ENCODE measurements around the gene RIPK4.

The RIPK4 gene

DNA sequence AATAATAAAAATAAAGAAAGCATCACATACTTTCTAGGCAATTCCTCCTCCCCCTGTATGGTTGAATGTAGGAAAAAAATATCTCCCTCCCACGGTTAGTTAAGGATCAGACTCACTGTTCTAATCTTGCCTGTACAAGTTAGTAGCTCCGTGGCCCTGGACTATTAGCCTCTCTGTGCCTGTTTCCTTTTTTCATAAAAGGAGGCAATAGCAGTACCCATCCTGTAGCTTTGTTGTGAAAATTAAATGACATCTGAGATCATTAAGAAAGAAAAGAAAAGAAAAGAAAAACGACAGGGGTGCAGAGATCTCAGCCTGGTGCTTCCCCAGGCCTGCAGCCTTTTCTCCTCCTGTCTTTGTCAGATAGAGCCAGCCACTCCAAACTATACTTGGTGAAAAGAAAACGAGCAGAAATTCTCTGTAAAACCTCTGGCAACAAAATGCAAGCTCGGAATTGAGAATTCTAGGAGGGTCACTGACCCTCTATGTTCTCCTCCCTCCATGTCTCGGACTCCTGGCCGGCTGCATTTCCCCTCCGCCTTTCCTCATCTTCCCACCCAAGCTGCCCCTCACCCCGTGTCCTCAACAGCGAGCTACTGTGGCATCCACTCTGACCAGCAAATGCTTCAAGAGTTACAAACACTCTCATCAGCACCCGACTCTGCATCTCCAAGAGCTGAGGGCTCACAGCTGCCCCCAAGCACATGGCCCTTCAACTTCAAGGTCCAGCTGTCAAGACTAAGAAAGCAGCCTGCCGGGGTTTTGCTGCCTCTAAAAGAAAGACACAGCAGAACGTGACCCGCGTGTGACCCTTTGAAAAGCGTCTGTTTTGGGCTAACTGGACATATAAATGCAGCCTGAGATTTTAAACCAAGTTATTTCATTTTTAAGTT, 13.6 kb downstream of the RIPK4 start:
- DNase-seq (ENCODE audit: low read depth in 2 of 2), result no peak

DNA sequence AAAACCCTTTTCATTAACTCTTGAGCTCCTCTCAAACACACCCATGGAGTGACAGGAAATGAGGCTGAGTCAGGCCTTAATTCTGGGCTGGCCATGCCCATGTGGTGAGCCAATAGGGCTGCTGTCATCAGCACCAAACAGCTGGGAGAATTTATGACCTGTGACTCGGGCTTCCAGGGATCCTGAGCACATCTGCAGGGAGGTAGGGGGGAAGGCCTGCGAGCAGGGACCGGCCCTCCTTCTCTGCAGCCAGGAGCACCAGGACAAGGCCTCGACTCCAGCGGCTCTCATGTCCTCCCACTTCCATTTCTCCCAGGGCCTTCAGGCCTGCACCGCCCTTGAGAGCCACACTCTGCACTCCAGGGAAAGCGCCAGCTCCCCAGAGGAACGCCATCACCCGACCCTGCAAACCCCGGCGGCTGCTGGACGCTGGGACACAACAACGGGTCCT, 14.6 kb downstream of the RIPK4 start:
- no peak for DNase-seq (ENCODE audit: low read depth in 2 of 2)

DNA sequence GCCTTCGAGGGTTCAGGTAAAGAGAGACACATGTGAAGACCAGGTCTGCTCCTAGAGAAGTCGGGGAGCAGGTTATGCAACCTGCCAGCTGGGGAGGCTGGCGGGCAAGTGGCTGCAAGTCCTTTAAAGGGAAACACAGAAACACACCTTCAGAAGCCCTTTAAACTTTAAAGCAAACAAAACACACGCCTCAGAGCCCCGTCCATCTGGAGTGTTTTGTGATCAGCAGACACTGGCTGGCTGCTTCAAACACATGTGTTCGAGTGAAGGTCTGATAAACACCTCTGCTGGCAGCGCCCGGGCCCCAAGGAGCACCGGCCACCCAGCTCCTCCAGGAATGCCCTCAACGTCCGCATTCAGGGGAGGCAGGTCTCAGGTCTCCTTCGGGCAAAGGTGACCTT, 15.2 kb downstream of the RIPK4 start:
- DNase-seq (ENCODE audit: low read depth in 2 of 2), result no peak

DNA sequence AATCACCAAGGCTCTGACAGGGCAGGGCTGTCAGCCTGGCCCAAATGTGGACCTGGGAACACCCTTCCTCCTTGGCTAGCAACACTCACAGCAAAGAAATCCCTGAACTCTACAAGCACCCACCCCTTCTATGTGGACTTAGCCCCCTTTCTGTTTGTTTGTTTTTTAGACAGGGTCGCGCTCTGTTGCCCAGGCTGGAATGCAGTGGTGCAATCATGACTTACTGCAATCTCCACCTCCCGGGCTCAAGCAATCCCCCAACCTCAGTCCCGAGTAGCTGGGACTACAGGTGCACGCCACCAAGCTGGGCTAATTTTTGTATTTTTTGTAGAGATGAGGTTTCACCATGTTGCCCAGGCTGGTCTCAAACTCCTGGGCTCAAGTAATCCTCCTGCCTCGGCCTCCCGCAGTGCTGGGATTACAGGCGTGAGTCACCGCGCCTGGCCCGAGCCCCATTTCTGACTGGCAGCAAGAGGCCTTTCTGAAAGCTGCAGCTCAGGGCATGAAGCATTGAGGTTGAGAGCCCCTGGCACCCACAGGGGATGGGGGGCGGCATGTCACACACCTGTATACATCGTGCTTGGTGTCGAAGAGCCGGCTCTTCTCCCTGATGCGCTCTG, 16.2 kb downstream of the RIPK4 start:
- no peak for DNase-seq (ENCODE audit: low read depth in 2 of 2)

DNA sequence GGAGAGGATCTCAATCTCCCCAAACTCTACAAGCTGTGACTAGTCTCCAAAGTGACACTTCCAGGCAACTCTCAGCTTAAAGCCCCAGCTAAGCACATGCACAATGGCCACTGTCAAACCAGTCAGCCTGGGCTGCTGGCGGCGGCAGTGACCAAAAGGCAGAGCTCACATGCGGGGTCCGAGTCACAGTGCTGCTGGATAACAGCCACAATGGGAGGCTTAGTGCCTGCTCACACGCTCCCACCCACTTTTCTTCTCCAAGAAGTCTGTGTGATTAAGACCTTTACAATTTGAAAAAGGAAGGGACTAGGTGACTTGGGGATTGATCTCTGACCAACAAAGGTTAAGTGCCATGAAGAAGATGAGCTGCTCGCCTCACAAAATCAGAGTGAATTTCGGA, 16.8 kb downstream of the RIPK4 start:
- no peak for DNase-seq (ENCODE audit: low read depth in 2 of 2)

DNA sequence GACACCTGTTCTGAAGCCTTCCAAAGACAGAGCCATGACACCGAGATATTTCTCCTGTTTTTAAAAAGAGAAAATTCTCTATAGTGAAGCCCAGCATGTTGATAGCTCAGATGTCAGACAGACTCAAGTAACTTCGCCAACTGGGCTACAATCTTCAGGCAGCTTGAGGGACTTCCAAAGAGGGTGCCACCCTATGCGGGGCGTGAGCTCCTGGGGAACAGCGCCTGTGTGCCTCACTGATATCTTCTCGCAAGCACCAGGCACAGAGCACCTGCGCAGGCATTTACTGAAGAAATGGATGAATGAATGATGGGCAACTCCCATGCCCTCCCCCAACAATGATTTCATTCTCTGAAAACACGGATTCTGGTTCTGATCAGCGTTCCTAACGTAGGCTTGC, 17.6 kb downstream of the RIPK4 start:
- DNase-seq (ENCODE audit: low read depth in 2 of 2), result no peak

DNA sequence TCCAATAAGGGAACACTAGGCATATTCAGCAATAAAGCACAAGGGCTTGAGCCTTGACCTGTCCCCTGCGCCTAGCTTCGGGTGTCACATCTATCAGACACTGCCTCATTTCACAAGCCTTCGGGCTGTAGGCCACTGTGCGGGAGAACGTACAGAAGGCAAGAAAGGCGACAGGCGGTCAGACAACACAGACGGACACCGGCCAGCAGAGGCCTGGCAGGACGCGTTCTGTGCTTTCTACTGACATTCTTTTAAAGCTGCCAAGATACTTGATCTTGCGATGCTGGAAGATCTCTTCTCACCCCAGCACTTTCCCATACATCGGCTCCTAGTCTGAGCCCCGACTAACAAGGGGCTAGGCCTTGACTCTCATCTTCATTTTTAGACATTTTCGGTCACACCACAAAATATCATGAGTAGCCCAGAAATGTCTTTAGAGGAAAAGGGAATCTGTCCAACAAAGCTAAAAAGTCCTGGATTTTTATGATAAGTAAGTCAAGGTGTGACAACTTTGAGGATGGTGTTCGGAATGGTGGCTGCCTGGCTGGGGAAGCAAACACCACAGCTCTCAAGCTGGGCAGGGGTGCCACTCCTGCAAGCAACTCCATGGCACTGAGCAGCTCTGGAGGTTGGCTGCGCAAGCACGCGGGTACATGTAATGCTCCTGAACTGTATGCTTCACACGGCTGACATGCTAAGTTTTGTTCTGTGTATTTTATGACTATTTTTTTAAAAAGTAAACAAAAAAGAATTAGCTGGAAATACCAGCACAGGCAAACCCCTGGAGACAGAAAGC, 18.7 kb downstream of the RIPK4 start:
- no peak for DNase-seq (ENCODE audit: low read depth in 2 of 2)

DNA sequence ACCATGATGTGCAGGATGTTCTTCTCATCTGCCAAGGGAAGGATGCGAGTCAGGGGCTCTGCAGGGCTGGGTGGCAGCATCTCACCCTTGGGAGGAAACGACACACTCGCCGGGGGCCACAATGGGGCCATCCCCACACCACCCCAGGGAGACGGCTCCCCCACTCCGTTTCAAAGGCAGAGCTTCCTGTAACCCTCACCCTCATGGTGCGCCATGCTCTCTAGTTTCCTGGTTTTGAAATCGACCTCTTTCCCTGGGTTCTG, 20.2 kb downstream of the RIPK4 start:
- no peak for DNase-seq (ENCODE audit: low read depth in 2 of 2)

DNA sequence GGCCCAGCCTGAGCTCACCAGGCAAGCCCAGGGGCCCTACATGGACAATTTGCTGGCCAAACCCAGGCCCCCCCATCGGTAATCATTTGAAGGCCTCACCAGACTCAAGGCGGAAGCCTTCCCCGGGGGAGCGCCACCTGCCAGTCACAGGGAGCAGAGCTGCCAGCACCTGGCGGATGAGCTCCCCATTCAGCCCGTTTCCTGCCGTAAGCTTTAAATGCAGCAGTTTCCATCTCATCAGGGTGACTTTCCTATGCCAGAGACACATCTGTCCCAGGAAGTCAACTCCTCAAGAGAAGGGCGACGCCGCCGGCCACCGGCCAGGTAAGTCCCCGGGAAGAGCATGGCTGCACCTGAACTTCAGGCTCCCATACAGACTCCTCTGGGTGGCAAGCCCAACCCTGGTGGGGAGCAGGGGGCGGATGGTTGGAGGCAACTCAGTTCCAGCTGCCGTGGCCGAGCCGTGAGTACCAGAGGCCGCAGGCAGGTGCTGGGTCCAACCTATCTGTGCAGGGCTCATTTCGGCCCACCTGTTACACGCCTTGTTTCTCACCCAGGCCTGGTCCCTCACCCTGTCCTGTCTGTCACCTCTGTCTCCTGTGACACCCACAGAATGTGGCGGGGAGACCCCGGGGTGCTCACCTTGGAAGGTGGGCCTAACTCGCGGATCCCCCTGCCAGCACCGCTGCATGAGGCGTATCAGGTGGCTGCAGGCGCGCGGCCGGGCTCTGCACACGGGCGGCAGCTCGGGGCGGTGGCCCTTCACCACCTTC, 20.7 kb downstream of the RIPK4 start:
- no peak for DNase-seq (ENCODE audit: low read depth in 2 of 2)

DNA sequence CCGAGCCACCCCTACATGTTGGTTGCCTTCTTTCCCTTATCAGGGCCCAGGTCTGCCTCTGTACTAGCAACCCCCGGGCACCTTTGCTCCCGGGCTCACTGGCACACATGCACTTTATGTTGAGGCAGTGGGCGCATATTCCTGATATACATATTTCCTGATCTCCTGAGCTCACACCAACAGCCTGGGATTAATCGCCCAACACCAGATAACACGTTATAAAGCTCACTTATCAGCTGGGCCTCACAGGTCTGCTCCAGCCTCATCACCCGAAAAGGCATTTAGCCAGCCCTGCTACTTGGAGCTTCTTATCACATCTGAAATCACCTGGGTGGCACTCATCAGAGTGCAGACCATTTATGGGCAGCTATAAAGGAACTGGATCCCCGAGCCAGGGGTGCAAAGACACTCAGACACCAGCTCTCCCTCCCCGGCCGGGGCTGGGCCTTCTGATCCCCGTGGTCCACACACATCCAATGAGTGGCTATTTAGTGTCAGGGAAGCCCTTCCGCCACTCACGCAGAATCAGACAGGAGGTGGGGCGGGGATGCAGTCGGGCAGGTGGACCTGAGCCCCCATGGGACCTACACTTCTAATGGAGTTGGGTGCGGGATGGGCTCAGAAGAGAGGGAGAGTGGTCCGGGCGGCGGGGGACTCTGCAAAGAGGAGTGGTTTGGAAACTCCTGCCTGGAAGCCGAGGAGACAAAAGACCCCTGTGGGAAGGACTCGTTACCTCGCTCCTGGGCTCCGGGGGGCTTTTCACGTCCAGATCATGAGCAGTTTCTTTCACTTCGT, 21.6 kb downstream of the RIPK4 start:
- no peak for DNase-seq (ENCODE audit: low read depth in 2 of 2)

DNA sequence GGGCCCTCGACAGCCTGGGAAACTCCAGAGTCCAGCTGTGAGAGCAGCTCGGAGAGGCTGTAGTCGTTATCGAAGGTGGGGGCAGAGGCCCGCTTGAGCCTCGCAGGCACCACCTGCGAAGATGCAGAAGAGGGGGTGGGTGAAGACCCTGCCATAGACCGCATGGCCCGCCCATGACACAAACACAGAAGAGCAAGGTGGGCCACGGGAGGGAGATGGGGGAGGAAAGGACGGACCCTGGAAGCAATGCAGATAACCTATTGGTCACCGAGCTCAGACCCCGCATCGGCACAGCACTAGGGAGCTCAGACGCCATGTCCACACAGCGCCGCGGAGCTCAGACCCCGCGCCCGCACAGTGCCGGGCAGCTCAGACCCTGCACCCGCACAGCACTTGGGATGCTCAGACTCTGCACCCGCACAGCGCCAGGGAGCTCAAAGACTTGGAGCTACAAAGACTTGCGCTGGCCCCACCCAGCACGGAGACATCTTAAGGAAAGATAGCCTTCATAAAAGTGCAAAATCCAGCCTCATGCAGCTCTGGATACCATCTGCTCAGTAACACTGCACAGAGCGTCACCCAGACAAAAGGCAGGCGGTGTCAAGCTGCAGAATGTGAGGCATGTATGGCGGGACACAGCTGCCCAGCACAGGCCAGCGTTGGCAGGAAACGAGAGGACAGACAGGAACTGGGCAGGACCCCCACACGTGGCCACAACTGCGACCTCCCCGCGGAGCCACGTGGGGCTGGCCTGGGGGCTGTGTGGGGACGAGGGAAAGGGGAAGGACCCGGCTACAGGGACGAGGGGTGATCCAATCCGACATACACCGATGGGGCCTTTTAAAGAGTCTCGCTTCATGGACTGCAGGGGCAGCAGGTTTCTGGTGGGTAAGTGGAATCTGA, 22.6 kb downstream of the RIPK4 start:
- no peak for DNase-seq (ENCODE audit: low read depth in 2 of 2)

DNA sequence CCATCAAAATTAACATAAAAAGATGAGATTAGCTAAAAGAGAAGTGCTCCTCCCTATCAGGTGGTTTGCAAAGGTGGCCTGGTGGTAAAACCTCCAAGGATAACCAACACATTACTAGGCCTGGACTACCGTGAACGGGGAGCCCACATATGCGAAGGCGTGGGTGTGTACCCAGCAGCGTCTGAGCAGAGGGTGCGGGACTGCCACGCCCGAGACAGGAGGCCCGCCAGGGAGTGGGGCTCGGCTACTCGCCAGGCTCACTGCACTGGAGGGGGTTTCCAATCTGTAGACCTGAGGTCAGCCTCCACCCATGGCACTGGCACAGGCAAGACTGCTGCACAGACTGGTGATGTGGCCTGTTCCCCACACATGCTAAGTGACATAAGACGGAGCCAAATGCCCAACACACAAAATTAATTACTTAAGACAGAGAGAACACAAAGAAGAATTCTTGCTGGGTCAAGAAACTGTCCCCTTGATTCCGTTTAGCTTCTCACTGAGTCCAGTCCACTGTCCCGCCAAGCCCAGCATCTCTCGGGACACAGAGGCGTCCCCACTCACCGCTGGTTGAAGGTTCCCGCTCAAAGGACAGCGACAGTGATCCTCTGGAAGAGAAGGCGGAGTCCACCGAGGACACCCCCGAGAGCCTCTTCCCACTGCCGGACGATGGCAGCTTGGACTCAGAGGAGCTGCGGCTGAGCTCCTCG, 23.4 kb downstream of the RIPK4 start:
- DNase-seq (ENCODE audit: low read depth in 2 of 2), result no peak

DNA sequence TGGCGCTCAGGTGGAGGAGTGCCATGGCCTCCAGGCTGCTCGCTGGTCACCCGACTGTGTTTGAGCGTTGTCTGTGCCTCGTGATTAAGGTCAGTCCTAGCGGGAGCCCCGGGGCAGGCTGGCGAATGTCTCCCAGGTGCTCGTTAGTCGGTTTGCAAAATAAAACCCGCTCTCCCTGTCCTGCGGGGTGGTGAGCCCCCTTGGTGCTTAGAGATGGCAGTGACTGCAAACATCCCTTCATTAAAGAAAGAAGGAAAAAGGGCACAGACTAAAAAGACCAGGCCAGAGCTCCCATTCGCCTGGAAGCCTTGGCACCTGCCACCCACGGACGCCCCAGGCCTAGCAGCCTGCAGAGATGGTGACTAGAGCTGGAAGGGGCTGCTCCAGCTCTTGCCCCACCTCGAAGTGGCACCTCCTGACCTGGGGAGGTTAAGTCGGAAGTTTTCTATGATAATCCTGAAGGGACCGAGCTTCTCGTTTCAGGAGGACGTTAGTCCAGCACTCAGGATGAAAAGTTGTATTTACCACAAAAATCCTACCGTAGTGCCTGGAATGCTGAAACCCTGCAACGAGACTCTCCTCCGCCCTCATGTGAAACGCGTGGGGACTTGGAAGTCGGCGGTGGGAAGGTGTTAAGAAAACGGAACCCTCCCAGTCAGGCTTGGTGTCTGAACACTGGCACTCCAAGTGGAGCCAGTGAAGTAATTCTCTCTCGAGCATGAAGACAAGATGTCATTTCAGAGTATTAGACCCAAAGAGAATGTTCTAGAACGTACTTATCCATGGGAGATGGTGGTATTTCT, 24.6 kb downstream of the RIPK4 start:
- no peak for DNase-seq (ENCODE audit: low read depth in 2 of 2)

DNA sequence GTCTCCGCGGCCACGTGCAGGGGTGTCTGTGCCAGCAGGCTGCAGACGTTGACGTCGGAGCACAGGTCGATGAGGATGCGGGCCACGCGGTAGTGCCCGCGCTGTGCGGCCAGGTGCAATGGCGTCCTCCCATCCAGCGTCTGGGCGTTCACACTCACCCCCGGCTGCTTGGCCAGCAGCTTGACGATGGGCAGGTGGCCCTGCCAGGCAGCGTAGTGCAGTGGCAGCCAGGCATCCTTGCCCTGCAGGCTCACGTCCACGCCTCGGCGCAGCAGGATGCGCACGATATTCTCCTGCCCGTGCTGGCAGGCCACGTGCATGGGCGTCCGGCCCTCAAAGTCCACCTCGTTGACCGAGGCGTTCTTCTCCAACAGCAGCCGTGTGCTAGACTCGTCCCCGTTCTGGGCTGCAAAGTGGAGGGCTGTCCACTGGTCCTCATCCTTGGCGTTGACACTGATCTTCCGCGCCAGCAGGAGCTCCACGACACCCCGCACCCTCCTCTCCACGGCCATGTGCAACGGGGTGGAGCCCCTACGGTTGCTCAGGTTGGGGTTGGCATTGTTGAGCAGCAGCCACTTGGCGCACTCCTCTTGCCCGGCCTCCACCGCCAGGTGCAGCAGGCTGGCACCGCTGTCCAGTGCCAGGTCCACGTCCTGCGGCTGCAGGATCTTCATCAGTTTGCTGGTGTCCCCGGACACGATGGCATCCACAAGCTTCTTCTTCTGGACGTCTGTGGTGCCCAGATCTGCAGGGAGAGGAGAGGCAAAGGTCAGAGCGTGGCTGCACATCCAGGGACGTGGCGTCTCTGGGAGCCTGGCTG, 25.4 kb downstream of the RIPK4 start:
- DNase-seq (ENCODE audit: low read depth in 2 of 2), result no peak

DNA sequence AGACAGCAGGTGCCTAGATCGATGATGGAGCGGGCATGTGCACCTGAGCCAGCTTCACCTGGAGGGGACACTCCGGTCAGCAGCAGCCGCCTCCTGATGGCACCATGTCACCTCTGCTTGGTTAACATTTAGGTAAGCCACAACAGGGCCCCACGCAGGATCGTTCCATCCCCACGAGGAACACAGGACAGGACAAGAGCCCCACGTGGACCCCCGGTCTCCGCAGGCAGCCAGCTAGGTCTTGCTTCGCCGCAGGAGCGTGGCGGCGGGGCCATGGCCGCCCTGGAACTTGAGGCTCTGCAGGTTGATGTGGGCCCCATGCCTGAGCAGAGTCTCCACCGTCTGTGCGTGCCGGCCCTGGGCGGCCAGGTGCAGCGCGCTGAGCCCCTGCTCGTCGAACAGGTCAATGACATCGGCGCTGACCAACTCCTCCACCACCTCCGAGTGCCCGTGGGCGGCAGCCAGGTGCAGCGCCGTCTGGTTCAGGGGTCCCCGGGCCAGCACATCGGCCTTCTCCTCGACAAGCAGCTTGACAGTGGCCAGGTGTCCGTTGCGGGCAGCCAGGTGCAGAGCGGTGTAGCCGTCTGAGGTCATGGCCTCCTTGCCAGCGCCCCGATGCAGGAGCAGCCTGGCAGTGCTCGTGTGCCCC, 26.1 kb downstream of the RIPK4 start:
- DNase-seq (ENCODE audit: low read depth in 2 of 2), result no peak

DNA sequence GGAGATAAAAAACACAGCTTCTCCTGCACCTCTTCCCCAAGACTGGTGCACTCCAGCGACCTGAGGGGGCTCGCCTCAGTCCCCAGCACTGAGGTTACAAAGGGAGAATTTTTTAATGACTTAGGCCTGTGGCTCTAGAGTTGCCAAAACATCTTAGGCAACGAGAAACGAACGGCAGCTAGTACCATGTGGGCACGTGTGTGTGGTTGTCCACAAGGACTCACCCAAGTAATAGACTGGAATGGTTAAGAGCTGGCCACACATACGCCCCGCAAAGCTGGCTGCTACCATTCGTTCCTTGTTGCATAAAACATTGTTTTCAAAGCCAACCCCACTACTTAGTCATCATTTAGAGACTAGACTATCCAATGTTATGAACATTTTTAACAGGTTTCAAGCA, 26.9 kb downstream of the RIPK4 start:
- DNase-seq (ENCODE audit: low read depth in 2 of 2), result no peak

DNA sequence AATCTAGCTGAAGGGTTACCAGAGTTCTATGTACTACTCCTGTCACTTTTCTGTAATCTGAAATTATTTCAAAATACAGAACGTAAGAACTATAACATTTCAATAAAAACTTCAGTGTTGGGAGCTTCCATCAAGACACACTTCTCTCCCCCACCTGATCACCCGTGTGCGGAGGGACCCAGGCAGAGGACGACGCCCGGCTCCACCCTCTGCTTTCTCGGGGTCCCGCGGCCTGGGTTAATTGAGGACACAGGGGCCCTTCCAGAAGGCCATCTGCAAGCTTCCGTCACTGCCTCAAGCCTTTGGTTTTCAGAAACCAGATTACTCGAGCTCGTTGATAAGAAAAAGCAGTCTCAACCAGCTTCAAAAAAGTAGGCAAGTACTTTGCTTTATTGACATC, 27.8 kb downstream of the RIPK4 start:
- no peak for DNase-seq (ENCODE audit: low read depth in 2 of 2)

All from stimulated activated CD4-positive, alpha-beta T cell treated with anti-CD3 and anti-CD28 coated beads, Interleukin-4, amount 100 ng/mL, for 48 hours (primary cell).